PFSK-1 (cell line): ENCODE results near the gene TULP4.

ENCODE experiments used
- FOXP2 ChIP-seq: optimal IDR thresholded peaks from 2 replicates; pipeline ENCODE3; 2011; ENCODE audit warnings: borderline replicate concordance, control low read depth, inconsistent platforms; ENCODE audit not compliant: insufficient read depth; ENCODE audit errors: extremely low read length, extremely low read depth
- POLR2AphosphoS5 ChIP-seq: IDR thresholded peaks from 2 replicates; pipeline ENCODE4 v1.6.1; 2012; ENCODE audit warnings: low read depth, mild to moderate bottlenecking, control low read depth, low read length, moderate library complexity
- REST ChIP-seq, 2 experiments: IDR thresholded peaks; 2 replicates each; pipeline versions ENCODE4 v1.6.1 to v1.8.0; 2011 to 2012; ENCODE audit warnings: low read depth in 2 of 2, low read length in 2 of 2, control low read depth in 1 of 2, inconsistent platforms in 1 of 2, mild to moderate bottlenecking in 1 of 2, moderate library complexity in 1 of 2; ENCODE audit not compliant: insufficient read depth in 1 of 2
- SIN3A ChIP-seq: IDR thresholded peaks from 2 replicates; pipeline ENCODE4 v1.6.1; 2012; ENCODE audit warnings: mild to moderate bottlenecking, low read length, moderate library complexity, borderline replicate concordance; ENCODE audit not compliant: insufficient read depth

- TF ChIP-seq REST (IDR thresholded peaks at IDR 0.05; ENCODE audit: insufficient read depth in 1 of 2, low read depth in 2 of 2, low read length in 2 of 2) (no peak), SIN3A (no peak), POLR2AphosphoS5 (no peak), FOXP2 (no peak)
Measured at GRCh38 chr6:158416883-158417759, 104.9 kb downstream of the TULP4 start.
